BLaER1 treated with 17β-estradiol and CSF1 and Interleukin-3, amounts not matched to agents 10 nM and 100 nM (cell line): Measurements from ENCODE around the gene CCND1.

Experiments
- H3K27ac ChIP-seq, 11 experiments: shearing (Covaris generic); formaldehyde crosslinking; 2 replicates each; pipeline ENCODE4 v1.8.1; 2022
- H3K27me3 ChIP-seq, 11 experiments: shearing (Covaris generic); formaldehyde crosslinking; 2 replicates each; pipeline ENCODE4 v1.8.1; 2022
- H3K36me3 ChIP-seq, 11 experiments: shearing (Covaris generic); formaldehyde crosslinking; 2 replicates each; pipeline ENCODE4 v1.8.1; 2022
- H3K4me1 ChIP-seq, 10 experiments: shearing (Covaris generic); formaldehyde crosslinking; 2 replicates each; pipeline ENCODE4 v1.8.1; 2022
- H3K4me2 ChIP-seq, 11 experiments: shearing (Covaris generic); formaldehyde crosslinking; 2 replicates each; pipeline ENCODE4 v1.8.1; 2022
- H3K4me3 ChIP-seq, 10 experiments: shearing (Covaris generic); formaldehyde crosslinking; 2 replicates each; pipeline ENCODE4 v1.8.1; 2022
- H3K9ac ChIP-seq, 11 experiments: shearing (Covaris generic); formaldehyde crosslinking; 2 replicates each; pipeline ENCODE4 v1.8.1; 2022
- H3K9me3 ChIP-seq, 11 experiments: shearing (Covaris generic); formaldehyde crosslinking; replicated peaks in 1 of 11; 2 replicates each; pipeline ENCODE4 v1.8.1; 2022
- H4K20me1 ChIP-seq, 11 experiments: shearing (Covaris generic); formaldehyde crosslinking; 2 replicates each; pipeline ENCODE4 v1.8.1; 2022
- Cebpa-rat ChIP-seq, 11 experiments: shearing (Covaris generic); IDR thresholded peaks; 2 replicates each; pipeline ENCODE4 v1.8.1; 2022

Gene CCND1

GRCh38 chr11:69651834-69652620 is 11.1 kb downstream of the CCND1 start:
- peaks cover 0 to 5% (median 0%) of the 10 kb centered on the region in 11 experiments; a peak in 2 of 22 replicates for H3K27me3 ChIP-seq
- no peak overlapping the region for H3K27ac ChIP-seq
- no peaks in the 10 kb centered on the region for H3K36me3 ChIP-seq
- no peak for TF ChIP-seq Cebpa-rat (IDR thresholded peaks at IDR 0.05)
- no peak overlapping the region for H3K9ac ChIP-seq
- peaks cover 0 to 44% (median 0%) of the 10 kb centered on the region in 11 experiments; a peak in 6 of 22 replicates for H4K20me1 ChIP-seq
- H3K9me3 ChIP-seq, result no peaks in the 10 kb centered on the region
- no peak overlapping the region for H3K4me2 ChIP-seq
- peaks cover 7 to 35% (median 24%) of the 10 kb centered on the region in 10 experiments for H3K4me1 ChIP-seq
- H3K4me3 ChIP-seq, result no peak overlapping the region

GRCh38 chr11:69652999-69653398 is 12.0 kb downstream of the CCND1 start:
- no peaks in the 10 kb centered on the region for H3K9me3 ChIP-seq
- peaks cover 0 to 46% (median 0%) of the 10 kb centered on the region in 11 experiments; a peak in 6 of 22 replicates for H4K20me1 ChIP-seq
- H3K27ac ChIP-seq, result no peak overlapping the region
- H3K4me1 ChIP-seq, result peaks cover 2 to 25% (median 14%) of the 10 kb centered on the region in 10 experiments
- no peaks in the 10 kb centered on the region; a peak in 1 of 22 replicates for H3K27me3 ChIP-seq
- no peak overlapping the region for H3K4me2 ChIP-seq
- no peak overlapping the region for H3K4me3 ChIP-seq
- TF ChIP-seq Cebpa-rat (IDR thresholded peaks at IDR 0.05), result no peak
- no peak overlapping the region for H3K9ac ChIP-seq
- H3K36me3 ChIP-seq, result no peaks in the 10 kb centered on the region

- H3K27ac ChIP-seq, result no peak overlapping the region
- no peak overlapping the region for H3K4me3 ChIP-seq
- no peaks in the 10 kb centered on the region; a peak in 1 of 22 replicates for H3K27me3 ChIP-seq
- no peaks in the 10 kb centered on the region for H3K9me3 ChIP-seq
- peaks cover 0 to 21% (median 9%) of the 10 kb centered on the region in 10 experiments; a peak in 14 of 20 replicates for H3K4me1 ChIP-seq
- H3K4me2 ChIP-seq, result no peak overlapping the region
- H4K20me1 ChIP-seq, result peaks cover 0 to 45% (median 0%) of the 10 kb centered on the region in 11 experiments; a peak in 6 of 22 replicates
- H3K9ac ChIP-seq, result no peak overlapping the region
- no peaks in the 10 kb centered on the region for H3K36me3 ChIP-seq
- TF ChIP-seq Cebpa-rat (IDR thresholded peaks at IDR 0.05), result no peak; a peak in 1 of 22 replicates
These were observed 12.5 kb downstream of the CCND1 start for GRCh38 chr11:69653406-69653960.

- no peak for TF ChIP-seq Cebpa-rat (IDR thresholded peaks at IDR 0.05)
- Histone ChIP-seq H3K4me3 (no peak overlapping the region), H3K9me3 (no peaks in the 10 kb centered on the region), H3K27me3 (no peaks in the 10 kb centered on the region), H3K27ac (no peak overlapping the region), H3K4me2 (peak overlapping the region in 1 of 11 experiments; percentile 20; a peak in 1 of 22 replicates), H3K4me1 (peaks cover 0 to 16% (median 6%) of the 10 kb centered on the region in 10 experiments; a peak in 7 of 20 replicates), H4K20me1 (peaks cover 0 to 38% (median 0%) of the 10 kb centered on the region in 11 experiments; a peak in 6 of 22 replicates), H3K36me3 (no peaks in the 10 kb centered on the region), H3K9ac (no peak overlapping the region)
These were observed 13.2 kb downstream of the CCND1 start for GRCh38 chr11:69654001-69654659.

- no peak overlapping the region for H3K4me3 ChIP-seq
- H3K4me1 ChIP-seq, result peaks cover 0 to 12% (median 4%) of the 10 kb centered on the region in 10 experiments; a peak in 7 of 20 replicates
- H3K27ac ChIP-seq, result no peak overlapping the region
- no peak for TF ChIP-seq Cebpa-rat (IDR thresholded peaks at IDR 0.05)
- H3K4me2 ChIP-seq, result peak overlapping the region in 1 of 11 experiments; percentile 20; a peak in 1 of 22 replicates
- no peak overlapping the region for H3K9ac ChIP-seq
- no peaks in the 10 kb centered on the region for H3K36me3 ChIP-seq
- peaks cover 0 to 31% (median 0%) of the 10 kb centered on the region in 11 experiments; a peak in 4 of 22 replicates for H4K20me1 ChIP-seq
- no peaks in the 10 kb centered on the region for H3K27me3 ChIP-seq
- no peaks in the 10 kb centered on the region for H3K9me3 ChIP-seq
These were observed 13.9 kb downstream of the CCND1 start for GRCh38 chr11:69654660-69655478.

GRCh38 chr11:69655479-69656428 is 14.8 kb downstream of the CCND1 start:
- Histone ChIP-seq H3K9me3 (no peaks in the 10 kb centered on the region), H4K20me1 (peaks cover 0 to 33% (median 0%) of the 10 kb centered on the region in 11 experiments; a peak in 7 of 22 replicates), H3K9ac (no peak overlapping the region), H3K27ac (no peak overlapping the region), H3K36me3 (peaks cover 0 to 3% (median 0%) of the 10 kb centered on the region in 11 experiments; a peak in 3 of 22 replicates), H3K27me3 (no peaks in the 10 kb centered on the region), H3K4me2 (no peak overlapping the region), H3K4me1 (peaks cover 0 to 7% (median 0%) of the 10 kb centered on the region in 10 experiments; a peak in 3 of 20 replicates), H3K4me3 (no peak overlapping the region)
- TF ChIP-seq Cebpa-rat (IDR thresholded peaks at IDR 0.05), result no peak

- H3K9ac ChIP-seq, result no peak overlapping the region
- H3K27ac ChIP-seq, result no peak overlapping the region
- H3K4me1 ChIP-seq, result peaks cover 5 to 15% (median 8%) of the 10 kb centered on the region in 10 experiments
- H3K36me3 ChIP-seq, result peaks cover 0 to 8% (median 0%) of the 10 kb centered on the region in 11 experiments; a peak in 5 of 22 replicates
- no peak overlapping the region for H3K4me3 ChIP-seq
- no peaks in the 10 kb centered on the region for H3K27me3 ChIP-seq
- no peak for TF ChIP-seq Cebpa-rat (IDR thresholded peaks at IDR 0.05)
- no peak overlapping the region for H3K4me2 ChIP-seq
- H4K20me1 ChIP-seq, result peaks cover 0 to 43% (median 9%) of the 10 kb centered on the region in 11 experiments; a peak in 11 of 22 replicates
- no peaks in the 10 kb centered on the region for H3K9me3 ChIP-seq
These were observed 15.8 kb downstream of the CCND1 start for GRCh38 chr11:69656536-69657455.
